ENCODE data around the gene HEATR3.

HEATR3 gene

DNA sequence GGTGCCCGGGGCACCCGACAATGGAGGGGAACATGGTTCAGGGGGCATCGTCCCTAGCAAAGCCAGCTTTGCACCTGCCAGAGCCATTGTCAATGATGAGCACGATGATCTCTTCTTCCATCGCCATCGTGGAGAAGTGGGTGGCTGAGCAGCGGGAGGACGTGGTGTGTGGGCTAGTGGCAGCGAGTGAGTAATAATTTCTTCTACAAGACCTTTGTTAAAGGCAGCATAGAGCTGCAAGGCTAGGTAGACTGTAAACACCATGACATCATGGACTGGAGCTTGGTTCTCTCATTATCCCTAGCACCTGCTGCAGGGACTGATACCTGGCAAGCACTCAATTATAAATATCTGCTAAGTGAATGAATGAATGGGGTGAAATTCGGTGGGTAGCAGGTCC lies 6.7 kb upstream of the HEATR3 start:
- no peak for DNase-seq (ENCODE audit: insufficient read length)
- no peak for TF ChIP-seq TAF1 (IDR thresholded peaks at IDR 0.05; ENCODE audit: borderline replicate concordance, low read depth, low read length)
- no peak for FAIRE-seq

DNA sequence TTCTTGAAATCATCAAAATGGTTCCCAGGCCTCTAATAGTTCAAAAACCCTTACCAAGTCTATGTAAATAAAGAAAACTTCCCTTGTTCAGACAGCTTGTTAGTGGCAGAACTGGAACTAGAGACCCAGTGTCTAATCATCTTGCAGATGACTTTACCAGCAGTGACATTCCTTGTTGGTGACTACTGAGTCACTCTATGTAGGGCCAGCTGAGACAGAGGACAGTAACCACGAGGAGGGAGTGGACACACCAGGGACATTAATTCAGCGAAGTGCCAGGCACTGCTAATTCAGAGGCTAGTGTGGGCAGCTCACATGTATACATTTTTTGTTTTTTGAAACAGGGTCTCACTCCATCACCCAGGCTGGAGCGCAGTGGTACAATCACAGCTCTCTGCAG lies 6.1 kb upstream of the HEATR3 start:
- FAIRE-seq (no peak), DNase-seq (ENCODE audit: insufficient read length) (no peak)
- TF ChIP-seq POLR2A (IDR thresholded peaks at IDR 0.05; ENCODE audit: low read depth, low read length) = no peak
- TF ChIP-seq POLR2AphosphoS5 (IDR thresholded peaks at IDR 0.05; ENCODE audit: low read depth, low read length) = no peak
- TF ChIP-seq TAF1 (IDR thresholded peaks at IDR 0.05; ENCODE audit: borderline replicate concordance, low read depth, low read length) = no peak

DNA sequence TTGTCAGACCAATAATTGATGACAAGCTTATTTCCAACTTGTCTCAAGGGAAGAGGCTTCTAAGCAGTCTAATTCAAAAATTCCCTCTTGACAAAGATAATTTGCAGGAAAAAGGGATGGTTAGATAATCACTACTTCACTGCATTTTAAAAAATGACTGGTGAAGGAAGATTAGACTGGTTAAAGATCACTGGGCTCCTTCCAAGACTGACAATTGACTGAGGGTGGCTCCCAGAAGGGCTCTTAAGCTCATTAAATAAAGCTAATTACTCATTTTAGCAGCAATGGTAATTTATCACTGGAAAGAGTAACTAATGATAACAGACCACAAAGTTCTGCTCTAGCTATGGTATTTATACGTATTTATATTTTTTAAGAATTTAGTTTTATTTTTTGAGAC lies 4.4 kb upstream of the HEATR3 start:
- no peak for DNase-seq (ENCODE audit: insufficient read length)
- no peak for FAIRE-seq
- TF ChIP-seq POLR2AphosphoS5 (IDR thresholded peaks at IDR 0.05; ENCODE audit: low read depth, low read length) (no peak), POLR2A (IDR thresholded peaks at IDR 0.05; ENCODE audit: low read depth, low read length) (no peak), TAF1 (IDR thresholded peaks at IDR 0.05; ENCODE audit: borderline replicate concordance, low read depth, low read length) (no peak)

DNA sequence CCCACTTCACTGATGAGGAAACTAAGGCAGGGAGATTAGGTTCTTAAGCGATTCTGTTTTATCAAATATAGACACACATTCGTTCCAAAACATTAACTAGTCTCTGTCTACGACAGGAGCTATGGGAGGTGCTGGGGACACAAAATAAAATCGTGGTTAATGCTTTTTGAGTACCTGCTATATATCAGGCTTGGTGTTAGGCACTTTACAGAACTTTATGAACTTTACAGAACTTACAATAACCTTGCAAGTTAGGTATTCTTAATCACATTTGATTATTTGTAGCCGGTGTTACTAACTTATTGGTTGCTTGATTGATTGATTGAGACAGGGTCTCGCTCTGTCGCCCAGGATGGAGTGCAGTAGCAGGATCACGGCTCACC lies 538 bp upstream of the HEATR3 start:
- no peak for FAIRE-seq
- DNase-seq (ENCODE audit: insufficient read length) = no peak
- TF ChIP-seq POLR2AphosphoS5 (IDR thresholded peaks at IDR 0.05; ENCODE audit: low read depth, low read length) (no peak), POLR2A (IDR thresholded peaks at IDR 0.05; ENCODE audit: low read depth, low read length) (no peak), TAF1 (IDR thresholded peaks at IDR 0.05; ENCODE audit: borderline replicate concordance, low read depth, low read length) (no peak)

DNA sequence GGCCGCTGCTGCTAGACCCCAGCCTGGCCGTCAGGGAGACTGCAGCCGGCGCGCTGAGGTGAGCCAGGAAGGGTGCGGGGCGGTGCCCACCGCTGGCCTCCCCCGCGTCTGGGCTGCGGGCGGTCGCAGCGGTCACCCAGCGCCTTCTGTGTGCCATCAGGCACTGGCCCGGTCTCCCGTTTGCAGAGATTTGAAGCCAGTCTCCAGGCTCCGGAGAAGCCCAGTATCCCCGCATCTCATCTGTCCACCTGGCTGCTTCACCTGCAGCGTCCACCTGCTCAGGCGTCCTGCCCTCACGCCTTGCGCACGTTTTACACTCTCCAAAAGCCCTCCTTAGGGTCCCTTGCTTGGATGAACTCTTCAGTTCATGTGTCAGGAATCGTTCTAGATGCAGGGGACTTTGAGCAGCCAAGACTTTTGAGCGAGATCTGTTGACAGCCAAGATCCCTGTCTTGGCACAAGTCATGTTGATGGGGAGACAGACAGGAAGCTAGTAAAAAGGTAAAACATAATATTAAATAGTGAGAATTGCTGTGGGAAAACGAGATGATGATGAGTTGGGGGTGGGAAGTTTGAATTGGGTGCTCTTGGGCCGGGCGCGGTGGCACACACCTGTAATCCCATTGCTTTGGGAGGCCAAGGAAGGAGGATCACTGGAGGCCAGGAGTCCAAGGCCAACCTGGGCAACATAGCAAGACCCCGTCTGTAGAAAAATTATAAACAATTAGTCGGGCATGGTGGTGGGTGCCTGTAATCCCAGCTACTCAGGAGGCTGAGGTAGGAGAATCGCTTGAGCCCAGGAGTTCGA lies 916 bp downstream of the HEATR3 start:
- no peak for FAIRE-seq
- TF ChIP-seq TAF1 (IDR thresholded peaks at IDR 0.05; ENCODE audit: borderline replicate concordance, low read depth, low read length) (no peak), POLR2AphosphoS5 (IDR thresholded peaks at IDR 0.05; ENCODE audit: low read depth, low read length) (no peak), POLR2A (IDR thresholded peaks at IDR 0.05; ENCODE audit: low read depth, low read length) (no peak)
- no peak for DNase-seq (ENCODE audit: insufficient read length)

DNA sequence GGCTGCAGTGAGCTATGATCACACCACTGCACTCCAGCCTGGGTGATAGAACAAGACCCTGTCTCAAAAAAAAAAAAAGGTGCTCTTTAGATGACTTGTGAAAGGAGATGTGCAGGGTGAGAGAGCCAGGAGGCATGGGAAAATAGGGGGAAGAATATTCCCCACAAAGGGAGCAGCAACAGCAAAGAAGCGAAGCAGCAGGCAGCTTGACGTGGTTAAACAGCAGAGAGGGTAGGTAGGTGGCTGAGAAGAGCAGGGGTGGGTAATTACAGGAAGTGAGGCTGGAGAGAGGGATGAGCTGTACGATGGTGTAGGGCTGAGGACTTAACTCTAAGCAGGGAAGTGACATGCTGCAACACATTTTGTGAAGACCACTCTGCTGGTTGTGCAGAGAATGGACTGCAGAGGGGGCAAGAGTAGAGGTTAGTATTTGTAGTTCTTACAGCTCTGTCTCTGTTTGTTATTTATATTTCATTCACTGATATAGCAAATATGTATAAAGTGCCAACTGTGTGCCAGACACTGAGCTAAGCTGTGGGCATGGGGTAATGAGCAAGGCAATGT lies 1.6 kb downstream of the HEATR3 start:
- FAIRE-seq = peak; percentile 30
- DNase-seq (ENCODE audit: insufficient read length) = no peak
- no peak for TF ChIP-seq POLR2AphosphoS5 (IDR thresholded peaks at IDR 0.05; ENCODE audit: low read depth, low read length)
- no peak for TF ChIP-seq TAF1 (IDR thresholded peaks at IDR 0.05; ENCODE audit: borderline replicate concordance, low read depth, low read length)
- TF ChIP-seq POLR2A (IDR thresholded peaks at IDR 0.05; ENCODE audit: low read depth, low read length) = no peak

DNA sequence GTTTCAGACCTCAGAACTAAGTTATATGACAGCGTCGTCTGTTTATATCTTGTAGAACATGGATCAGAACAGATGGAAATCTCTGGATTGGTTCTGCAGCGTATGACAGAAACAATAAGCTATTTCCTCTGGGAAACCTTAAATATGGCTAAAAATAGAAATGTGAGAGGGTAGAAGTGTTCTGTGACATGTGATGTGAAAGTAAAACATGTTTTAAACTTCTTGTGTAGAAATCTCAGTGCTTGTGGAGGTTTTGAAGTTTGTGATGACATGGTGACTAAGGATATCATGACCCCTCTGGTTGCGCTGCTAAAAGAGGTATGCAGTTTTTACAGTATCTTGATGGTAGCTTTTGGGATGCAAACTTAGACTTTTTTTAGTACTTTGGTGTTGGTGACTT lies 2.8 kb downstream of the HEATR3 start:
- DNase-seq (ENCODE audit: insufficient read length) (no peak), FAIRE-seq (no peak)
- TF ChIP-seq TAF1 (IDR thresholded peaks at IDR 0.05; ENCODE audit: borderline replicate concordance, low read depth, low read length) = no peak
- no peak for TF ChIP-seq POLR2AphosphoS5 (IDR thresholded peaks at IDR 0.05; ENCODE audit: low read depth, low read length)
- TF ChIP-seq POLR2A (IDR thresholded peaks at IDR 0.05; ENCODE audit: low read depth, low read length) = no peak

DNA sequence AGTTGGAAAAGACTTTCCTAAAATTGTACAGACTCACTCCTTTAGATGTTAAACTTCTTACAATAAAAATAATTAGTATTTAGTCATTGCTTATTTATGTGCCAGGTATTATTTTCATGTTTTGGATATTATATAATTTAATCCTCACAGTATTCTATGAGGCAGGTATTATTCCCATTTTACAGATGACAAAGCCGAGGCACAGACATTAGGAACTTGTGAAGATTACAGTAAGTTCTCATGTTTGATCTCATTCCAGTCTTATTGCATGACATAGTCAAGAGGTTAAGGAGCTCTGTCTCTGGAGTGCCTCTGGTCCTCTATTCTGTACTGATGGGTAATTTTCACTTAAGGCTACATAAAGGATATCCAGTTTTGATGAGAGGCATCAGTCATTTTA lies 3.3 kb downstream of the HEATR3 start:
- DNase-seq (ENCODE audit: insufficient read length) = no peak
- FAIRE-seq = no peak
- TF ChIP-seq POLR2A (IDR thresholded peaks at IDR 0.05; ENCODE audit: low read depth, low read length) = no peak
- TF ChIP-seq POLR2AphosphoS5 (IDR thresholded peaks at IDR 0.05; ENCODE audit: low read depth, low read length) = no peak
- TF ChIP-seq TAF1 (IDR thresholded peaks at IDR 0.05; ENCODE audit: borderline replicate concordance, low read depth, low read length) = no peak

DNA sequence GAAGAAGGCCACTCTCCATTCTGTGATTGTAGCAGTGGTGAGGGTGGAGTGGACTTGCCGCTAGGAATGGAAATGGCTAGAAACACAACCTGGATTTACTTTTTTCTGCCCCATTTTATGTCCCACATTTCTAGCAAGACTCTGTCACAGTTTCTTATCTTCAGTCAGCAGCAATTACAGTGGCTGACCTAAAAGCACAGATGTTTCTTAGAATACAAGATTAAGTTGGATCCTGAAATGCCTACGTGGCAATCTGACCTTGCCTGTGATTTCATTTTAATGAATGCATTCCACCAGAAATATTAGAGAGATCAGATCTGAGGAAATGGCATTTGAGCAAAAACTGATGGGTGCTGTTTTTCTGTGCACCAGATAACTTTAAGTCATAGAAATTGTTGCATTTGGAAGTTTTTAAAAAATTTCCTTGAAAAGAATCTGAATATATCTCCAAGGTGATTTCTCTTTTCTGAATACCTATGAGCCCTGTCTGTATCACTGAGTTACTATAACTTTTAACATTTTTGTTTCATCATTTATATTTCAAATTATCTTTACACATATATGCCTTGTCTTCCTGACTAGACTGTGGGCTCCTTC lies 5.4 kb downstream of the HEATR3 start:
- FAIRE-seq = no peak
- TF ChIP-seq POLR2AphosphoS5 (IDR thresholded peaks at IDR 0.05; ENCODE audit: low read depth, low read length) = no peak
- DNase-seq (ENCODE audit: insufficient read length) = no peak

DNA sequence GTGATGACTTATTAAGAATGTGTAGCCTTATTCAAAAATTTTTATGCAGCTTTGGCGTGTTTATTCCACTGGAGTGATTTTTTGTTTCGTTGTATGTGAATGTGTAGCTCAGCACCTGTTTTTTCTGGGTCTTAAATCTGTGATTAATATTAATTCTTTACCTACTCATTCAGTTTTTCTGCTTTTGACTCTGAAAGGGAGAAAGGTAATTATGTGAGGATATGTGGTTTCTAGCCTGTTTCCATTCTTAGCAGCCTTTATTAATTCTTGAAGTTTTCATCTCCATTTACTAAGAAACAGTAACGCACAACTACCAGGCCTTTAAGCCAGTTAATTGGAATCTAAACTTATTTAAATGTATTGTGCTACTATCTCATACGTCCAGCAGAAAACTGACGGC lies 7.0 kb downstream of the HEATR3 start:
- DNase-seq (ENCODE audit: insufficient read length) (no peak), FAIRE-seq (no peak)
- TF ChIP-seq POLR2AphosphoS5 (IDR thresholded peaks at IDR 0.05; ENCODE audit: low read depth, low read length) (no peak), TAF1 (IDR thresholded peaks at IDR 0.05; ENCODE audit: borderline replicate concordance, low read depth, low read length) (no peak), POLR2A (IDR thresholded peaks at IDR 0.05; ENCODE audit: low read depth, low read length) (no peak)

DNA sequence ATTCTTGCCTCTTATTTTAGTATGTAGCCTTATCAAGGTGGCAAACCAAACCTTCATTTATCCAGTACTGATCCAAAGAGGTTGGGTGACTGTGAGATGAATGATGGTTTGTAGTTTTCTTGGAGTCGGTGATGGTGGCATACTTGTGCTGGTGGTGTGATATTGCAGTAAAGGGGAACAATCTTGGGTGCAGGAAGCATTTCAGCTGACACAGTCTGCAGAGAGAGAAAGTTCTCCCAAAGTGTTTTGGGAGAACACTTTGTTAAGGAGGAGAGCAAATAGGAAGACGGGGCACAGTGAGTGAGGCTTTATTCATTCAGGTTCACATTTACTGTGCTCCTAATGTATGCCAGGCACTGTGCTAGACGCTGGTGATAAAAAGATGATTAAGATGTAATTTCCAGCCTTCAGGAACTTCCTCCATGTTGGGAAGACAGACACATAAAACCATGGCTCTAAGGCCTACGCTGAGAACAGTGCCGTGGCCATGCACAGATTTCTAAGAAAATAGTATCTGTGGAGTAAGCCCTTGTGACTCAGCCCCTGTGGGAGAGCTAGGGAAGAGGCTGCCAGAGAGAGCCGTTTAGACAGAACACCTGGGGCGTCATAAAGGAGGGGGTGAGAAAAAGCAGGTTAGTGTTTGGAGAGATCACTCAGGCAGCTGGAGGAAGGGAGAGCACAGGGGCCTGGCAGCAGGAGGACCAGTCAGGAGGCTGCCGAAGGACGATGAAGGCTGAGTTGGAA lies 13.8 kb downstream of the HEATR3 start:
- no peak for TF ChIP-seq TAF1 (IDR thresholded peaks at IDR 0.05; ENCODE audit: borderline replicate concordance, low read depth, low read length)
- no peak for TF ChIP-seq POLR2A (IDR thresholded peaks at IDR 0.05; ENCODE audit: low read depth, low read length)
- no peak for TF ChIP-seq POLR2AphosphoS5 (IDR thresholded peaks at IDR 0.05; ENCODE audit: low read depth, low read length)
- DNase-seq (ENCODE audit: insufficient read length) (no peak), FAIRE-seq (no peak)

Data from GM12892 (cell line).